ENCODE results near the gene SLC12A1.

Gene SLC12A1

GRCh38 chr15:48221261-48221660 lies 15.2 kb downstream of the SLC12A1 start:
- Histone ChIP-seq H3K9me2 (ENCODE audit: low read depth, low read length) (no peaks in the 10 kb centered on the region), H4K20me1 (ENCODE audit: insufficient read depth, low read length) (no peaks in the 10 kb centered on the region), H3K4me2 (ENCODE audit: low read length) (no peak overlapping the region), H3K4me1 (ENCODE audit: insufficient read depth, low read length, severe bottlenecking) (no peaks in the 10 kb centered on the region), H3K9ac (ENCODE audit: low read length) (no peak overlapping the region), H3K4me3 (ENCODE audit: low read depth, low read length, poor library complexity, severe bottlenecking) (no peak overlapping the region), H2AFZ (ENCODE audit: low read length) (no peak overlapping the region), H3K27ac (ENCODE audit: low read depth, low read length, poor library complexity, severe bottlenecking) (no peak overlapping the region), H3K27me3 (ENCODE audit: insufficient read depth, low read length) (no peaks in the 10 kb centered on the region), H3F3A (ENCODE audit: insufficient read depth, low read length) (no peaks in the 10 kb centered on the region), H3K36me3 (ENCODE audit: insufficient read depth, low read length) (no peaks in the 10 kb centered on the region), H3K79me2 (ENCODE audit: insufficient read depth, low read length) (no peaks in the 10 kb centered on the region), H3K9me3 (ENCODE audit: low read length) (no peaks in the 10 kb centered on the region)
- TF ChIP-seq CTCF (IDR thresholded peaks at IDR 0.05; ENCODE audit: low read length) (no peak), EZH2 (IDR thresholded peaks at IDR 0.05; ENCODE audit: borderline replicate concordance, low read length) (no peak)

- Histone ChIP-seq H3K4me1 (ENCODE audit: insufficient read depth, low read length, severe bottlenecking) (no peaks in the 10 kb centered on the region), H3K4me2 (ENCODE audit: low read length) (no peak overlapping the region), H2AFZ (ENCODE audit: low read length) (no peak overlapping the region), H3K36me3 (ENCODE audit: insufficient read depth, low read length) (no peaks in the 10 kb centered on the region), H3F3A (ENCODE audit: insufficient read depth, low read length) (no peaks in the 10 kb centered on the region), H3K4me3 (ENCODE audit: low read depth, low read length, poor library complexity, severe bottlenecking) (no peak overlapping the region), H3K9ac (ENCODE audit: low read length) (no peak overlapping the region), H3K27ac (ENCODE audit: low read depth, low read length, poor library complexity, severe bottlenecking) (no peak overlapping the region), H3K79me2 (ENCODE audit: insufficient read depth, low read length) (no peaks in the 10 kb centered on the region), H3K27me3 (ENCODE audit: insufficient read depth, low read length) (no peaks in the 10 kb centered on the region), H3K9me2 (ENCODE audit: low read depth, low read length) (no peaks in the 10 kb centered on the region), H4K20me1 (ENCODE audit: insufficient read depth, low read length) (no peaks in the 10 kb centered on the region), H3K9me3 (ENCODE audit: low read length) (no peaks in the 10 kb centered on the region)
- no peak for TF ChIP-seq EZH2 (IDR thresholded peaks at IDR 0.05; ENCODE audit: borderline replicate concordance, low read length)
- TF ChIP-seq CTCF (IDR thresholded peaks at IDR 0.05; ENCODE audit: low read length): no peak
Observed at GRCh38 chr15:48221885-48222284, 15.8 kb downstream of the SLC12A1 start.

- H3K4me1 ChIP-seq (ENCODE audit: insufficient read depth, low read length, severe bottlenecking): no peaks in the 10 kb centered on the region
- no peak overlapping the region for H3K27ac ChIP-seq (ENCODE audit: low read depth, low read length, poor library complexity, severe bottlenecking)
- no peak overlapping the region for H2AFZ ChIP-seq (ENCODE audit: low read length)
- no peaks in the 10 kb centered on the region for H3K79me2 ChIP-seq (ENCODE audit: insufficient read depth, low read length)
- no peak overlapping the region for H3K4me2 ChIP-seq (ENCODE audit: low read length)
- no peaks in the 10 kb centered on the region for H3K9me2 ChIP-seq (ENCODE audit: low read depth, low read length)
- no peaks in the 10 kb centered on the region for H3K9me3 ChIP-seq (ENCODE audit: low read length)
- no peaks in the 10 kb centered on the region for H3F3A ChIP-seq (ENCODE audit: insufficient read depth, low read length)
- no peak overlapping the region for H3K9ac ChIP-seq (ENCODE audit: low read length)
- H3K36me3 ChIP-seq (ENCODE audit: insufficient read depth, low read length): no peaks in the 10 kb centered on the region
- no peaks in the 10 kb centered on the region for H3K27me3 ChIP-seq (ENCODE audit: insufficient read depth, low read length)
- TF ChIP-seq EZH2 (IDR thresholded peaks at IDR 0.05; ENCODE audit: borderline replicate concordance, low read length) (no peak), CTCF (IDR thresholded peaks at IDR 0.05; ENCODE audit: low read length) (no peak)
- no peak overlapping the region for H3K4me3 ChIP-seq (ENCODE audit: low read depth, low read length, poor library complexity, severe bottlenecking)
- H4K20me1 ChIP-seq (ENCODE audit: insufficient read depth, low read length): no peaks in the 10 kb centered on the region
Observed at GRCh38 chr15:48222627-48223026, 16.5 kb downstream of the SLC12A1 start.
